ENCODE data around the gene PPIL1.

The PPIL1 gene

DNA sequence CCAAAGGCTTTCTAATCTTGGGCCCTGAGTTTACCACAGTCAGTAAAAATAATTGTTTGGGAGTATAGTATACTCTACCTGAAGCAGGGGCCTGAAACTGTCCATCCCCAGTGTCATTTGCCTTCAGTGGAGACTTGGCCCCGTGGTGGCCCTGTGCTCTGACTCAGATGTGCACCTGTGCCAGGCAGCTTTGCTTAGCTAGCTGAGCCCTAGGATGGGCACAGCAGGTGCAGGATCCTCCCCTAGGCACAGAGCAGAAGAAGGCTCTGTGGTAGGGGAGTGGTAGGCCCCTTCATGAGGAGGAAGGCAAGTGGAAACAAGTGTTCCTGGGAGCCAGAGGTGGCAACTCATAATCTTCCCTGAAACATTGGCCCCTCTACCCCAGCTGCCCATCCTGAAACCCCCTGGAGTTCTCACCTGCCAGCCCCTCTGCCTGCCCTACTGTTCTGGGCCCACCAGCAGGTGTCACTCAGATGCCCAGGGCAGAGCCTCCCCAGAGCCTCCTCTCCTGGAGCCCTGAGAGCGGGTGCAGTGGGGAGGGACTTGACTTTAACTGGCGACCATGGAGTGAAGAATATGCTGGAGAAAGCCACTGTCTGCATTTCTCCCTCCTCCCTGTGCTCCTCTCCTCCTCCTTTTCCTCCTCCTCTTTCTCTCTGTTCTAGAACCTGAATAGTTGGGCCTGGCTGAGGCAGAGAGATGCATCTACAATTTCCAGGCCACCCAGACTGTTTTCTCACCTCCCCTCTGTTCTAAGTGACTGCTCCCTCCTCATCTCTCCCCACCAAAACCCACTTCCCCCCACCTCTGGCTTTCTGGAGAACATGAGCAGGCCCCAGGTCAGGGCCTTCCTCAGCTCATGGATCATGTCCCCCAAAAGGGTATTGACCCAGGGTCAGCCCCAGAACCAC, 38.2 kb downstream of the PPIL1 start:
- no peak for DNase-seq (ENCODE audit: low read depth)

DNA sequence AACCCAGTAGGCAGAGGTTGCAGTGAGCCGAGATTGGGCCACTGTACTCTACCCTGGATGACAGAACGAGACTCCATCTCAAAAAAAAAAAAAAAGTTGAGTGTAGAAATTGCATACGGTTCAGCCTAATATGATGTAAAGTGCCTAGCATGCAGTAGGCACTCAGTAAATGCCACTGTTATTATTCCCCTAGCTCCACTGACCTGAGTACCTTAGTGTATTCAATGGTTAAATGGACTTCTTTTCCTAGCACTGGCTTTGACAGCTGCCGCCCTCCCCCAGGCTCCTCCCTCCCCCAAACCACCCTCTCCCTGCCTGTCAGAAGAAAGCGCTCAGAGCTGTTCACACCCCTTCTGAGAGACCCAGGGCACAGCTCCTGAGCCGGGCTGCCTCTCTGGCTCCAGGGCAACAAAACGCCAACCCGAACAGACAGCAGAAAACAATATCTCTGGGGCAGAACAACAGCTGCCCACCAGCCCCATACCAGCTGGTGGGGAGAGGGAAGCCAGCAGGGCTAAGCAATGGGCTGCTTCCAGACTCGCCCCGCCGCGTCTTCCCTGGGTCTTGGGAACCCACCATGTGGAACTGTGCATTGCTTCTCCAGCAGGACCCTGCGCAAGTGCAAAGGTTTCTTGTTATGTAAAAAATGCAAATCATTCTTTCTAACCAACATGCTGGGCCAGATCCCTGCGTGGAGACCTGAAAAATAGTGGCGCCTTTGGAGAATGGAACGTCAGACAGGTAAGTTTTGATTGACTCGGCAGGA, 39.8 kb downstream of the PPIL1 start:
- DNase-seq (ENCODE audit: low read depth) = no peak

DNA sequence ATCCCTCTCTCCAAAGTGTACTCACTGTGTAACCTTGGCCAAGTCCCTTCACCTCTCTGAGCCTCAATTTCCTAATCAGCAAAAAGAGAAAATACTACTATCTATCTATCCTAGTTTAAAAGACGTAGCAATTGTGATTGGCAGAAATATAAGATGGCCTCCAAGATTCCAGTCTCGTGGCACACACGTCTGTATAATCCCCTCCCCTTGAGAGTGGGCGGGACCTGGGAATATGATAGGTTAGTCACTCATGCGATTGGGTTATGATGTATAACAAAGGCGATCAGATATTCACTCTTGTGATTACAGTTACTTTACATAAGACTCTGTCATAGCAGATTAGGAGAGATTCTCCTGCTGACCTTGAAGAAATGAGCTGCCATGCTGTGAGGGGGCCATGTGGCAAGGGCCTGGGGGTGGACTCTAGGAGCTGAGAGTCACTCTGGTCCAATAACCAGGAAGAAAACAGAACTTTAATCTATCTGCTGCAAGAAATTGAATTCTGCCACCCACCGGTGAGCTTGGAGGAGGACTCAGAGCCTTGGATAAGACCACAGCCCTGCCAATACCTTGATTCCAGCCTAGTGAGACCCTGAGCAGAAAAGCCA, 41.3 kb downstream of the PPIL1 start:
- no peak for DNase-seq (ENCODE audit: low read depth)

- DNase-seq (ENCODE audit: low read depth) = no peak
Observed at GRCh38 chr6:36832313-36832712, 42.3 kb downstream of the PPIL1 start.

DNA sequence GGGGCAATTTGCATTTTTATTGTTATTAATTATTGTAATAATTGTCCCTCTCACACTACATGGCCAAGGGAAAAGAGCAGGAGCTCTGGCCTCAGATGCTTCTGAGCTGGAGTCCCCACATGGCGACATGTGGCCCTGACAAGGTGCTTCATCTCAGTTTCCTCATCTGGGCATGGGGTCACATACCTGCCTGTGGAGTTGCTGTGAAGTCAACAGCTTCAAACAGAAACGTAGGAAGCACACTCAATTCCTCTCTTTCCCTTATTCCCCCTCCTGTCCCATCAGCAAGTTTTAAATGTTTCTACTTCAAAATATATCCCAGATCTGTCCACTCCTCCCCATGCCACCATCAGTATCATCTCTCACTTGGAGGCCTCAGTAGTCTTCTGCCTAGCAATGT, 44.0 kb downstream of the PPIL1 start:
- no peak for DNase-seq (ENCODE audit: low read depth)

GRCh38 chr6:36829919-36830544, 44.6 kb downstream of the PPIL1 start:
- peak; percentile 32 for DNase-seq (ENCODE audit: low read depth)

- peak; percentile 81 for DNase-seq (ENCODE audit: low read depth)
Observed at GRCh38 chr6:36827261-36828079, 47.1 kb downstream of the PPIL1 start.

GRCh38 chr6:36826520-36827227, 47.9 kb downstream of the PPIL1 start:
- peak; percentile 11 for DNase-seq (ENCODE audit: low read depth)

GRCh38 chr6:36825994-36826393, 48.6 kb downstream of the PPIL1 start:
- no peak for DNase-seq (ENCODE audit: low read depth)

GRCh38 chr6:36825452-36825851, 49.2 kb downstream of the PPIL1 start:
- no peak for DNase-seq (ENCODE audit: low read depth)

DNA sequence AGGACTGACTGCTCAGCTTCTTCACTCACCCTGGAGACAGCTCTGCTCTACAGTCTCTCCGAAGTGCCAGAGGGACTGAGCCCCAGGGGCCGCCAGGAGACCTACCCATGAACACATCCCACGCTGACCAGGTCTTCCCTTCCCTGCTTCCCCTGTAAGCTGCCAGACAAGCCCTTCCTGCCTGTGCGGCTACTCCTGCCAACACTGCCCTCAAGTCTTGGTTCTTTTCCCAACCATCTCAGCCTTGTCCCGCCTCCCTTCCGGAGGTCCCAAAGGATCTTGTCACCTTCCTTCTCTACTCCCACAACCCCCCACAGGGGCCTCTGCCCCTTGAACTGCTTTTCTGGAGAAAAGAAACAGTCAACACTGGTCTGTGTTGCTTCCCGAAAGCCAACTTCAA, 50.4 kb downstream of the PPIL1 start:
- no peak for DNase-seq (ENCODE audit: low read depth)

GRCh38 chr6:36823421-36824096, 51.0 kb downstream of the PPIL1 start:
- DNase-seq (ENCODE audit: low read depth) = no peak

GRCh38 chr6:36822506-36823269, 51.9 kb downstream of the PPIL1 start:
- DNase-seq (ENCODE audit: low read depth) = no peak

- no peak for DNase-seq (ENCODE audit: low read depth)
Observed at GRCh38 chr6:36821581-36822335, 52.8 kb downstream of the PPIL1 start.

GRCh38 chr6:36820700-36821580, 53.7 kb downstream of the PPIL1 start:
- DNase-seq (ENCODE audit: low read depth) = peak; percentile 80

GRCh38 chr6:36818756-36819155, 55.8 kb downstream of the PPIL1 start:
- DNase-seq (ENCODE audit: low read depth) = no peak

GRCh38 chr6:36817847-36818246, 56.8 kb downstream of the PPIL1 start:
- DNase-seq (ENCODE audit: low read depth) = no peak

Measured in EH (cell line).